ENCODE measurements around the gene CNOT2. TPM values are rescaled to one million over a fixed set of nuclear protein-coding genes. Genes with fewer than 3 reads are reported as not detected.

Gene CNOT2
- total RNA-seq, 1 experiment from 2014 or later, result 73.7 TPM

GRCh38 chr12:70254846-70255245 is 11.6 kb downstream of the CNOT2 start:
- Histone ChIP-seq H3K79me2 (ENCODE audit: low read length) (peaks cover 98% of the 10 kb centered on the region), H3K27ac (ENCODE audit: low read length) (no peak overlapping the region), H3K4me2 (ENCODE audit: low read length) (no peak overlapping the region), H3K27me3 (ENCODE audit: low read length) (no peaks in the 10 kb centered on the region), H3K36me3 (ENCODE audit: low read depth, low read length) (no peaks in the 10 kb centered on the region), H3K9me3 (ENCODE audit: low read length) (no peaks in the 10 kb centered on the region), H3K9ac (ENCODE audit: low read length) (no peak overlapping the region), H4K20me1 (ENCODE audit: low read length) (peaks cover 25% of the 10 kb centered on the region), H3K9me2 (replicated peaks; ENCODE audit: low read length) (no peaks in the 10 kb centered on the region), H2AFZ (ENCODE audit: low read length) (no peak overlapping the region), H3F3A (ENCODE audit: low read length, unreplicated experiment) (no peaks in the 10 kb centered on the region), H3K4me3 (ENCODE audit: low read length) (no peak overlapping the region), H3K4me1 (ENCODE audit: insufficient read depth, low read length) (peaks cover 1% of the 10 kb centered on the region; the same call in 1 of the 2 replicates)
- ChIA-PET CTCF (no interaction called here), POLR2A (ENCODE audit: unreplicated experiment) (no interaction called here)
- TF ChIP-seq EZH2 (IDR thresholded peaks at IDR 0.05; ENCODE audit: low read length, unreplicated experiment), result no peak
- TF ChIP-seq, protein P1, sequence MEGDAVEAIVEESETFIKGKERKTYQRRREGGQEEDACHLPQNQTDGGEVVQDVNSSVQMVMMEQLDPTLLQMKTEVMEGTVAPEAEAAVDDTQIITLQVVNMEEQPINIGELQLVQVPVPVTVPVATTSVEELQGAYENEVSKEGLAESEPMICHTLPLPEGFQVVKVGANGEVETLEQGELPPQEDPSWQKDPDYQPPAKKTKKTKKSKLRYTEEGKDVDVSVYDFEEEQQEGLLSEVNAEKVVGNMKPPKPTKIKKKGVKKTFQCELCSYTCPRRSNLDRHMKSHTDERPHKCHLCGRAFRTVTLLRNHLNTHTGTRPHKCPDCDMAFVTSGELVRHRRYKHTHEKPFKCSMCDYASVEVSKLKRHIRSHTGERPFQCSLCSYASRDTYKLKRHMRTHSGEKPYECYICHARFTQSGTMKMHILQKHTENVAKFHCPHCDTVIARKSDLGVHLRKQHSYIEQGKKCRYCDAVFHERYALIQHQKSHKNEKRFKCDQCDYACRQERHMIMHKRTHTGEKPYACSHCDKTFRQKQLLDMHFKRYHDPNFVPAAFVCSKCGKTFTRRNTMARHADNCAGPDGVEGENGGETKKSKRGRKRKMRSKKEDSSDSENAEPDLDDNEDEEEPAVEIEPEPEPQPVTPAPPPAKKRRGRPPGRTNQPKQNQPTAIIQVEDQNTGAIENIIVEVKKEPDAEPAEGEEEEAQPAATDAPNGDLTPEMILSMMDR (conservative IDR thresholded peaks at IDR 0.05; ENCODE audit: low read depth, low read length), result no peak
- TF ChIP-seq EZH2phosphoT487 (IDR thresholded peaks at IDR 0.05; ENCODE audit: borderline replicate concordance, low read length), result no peak
- DNase-seq (no peak), ATAC-seq (no peak)
- BruUV-seq (replicated peaks), result no TSS peak
- intact Hi-C loops (cut with micrococcal nuclease), result no loop called here

- Histone ChIP-seq H3K9me3 (ENCODE audit: low read length) (no peaks in the 10 kb centered on the region), H4K20me1 (ENCODE audit: low read length) (peaks cover 20% of the 10 kb centered on the region), H3K36me3 (ENCODE audit: low read depth, low read length) (no peaks in the 10 kb centered on the region), H3K9ac (ENCODE audit: low read length) (no peak overlapping the region), H2AFZ (ENCODE audit: low read length) (no peak overlapping the region), H3K27ac (ENCODE audit: low read length) (no peak overlapping the region), H3F3A (ENCODE audit: low read length, unreplicated experiment) (no peaks in the 10 kb centered on the region), H3K79me2 (ENCODE audit: low read length) (peaks cover 98% of the 10 kb centered on the region), H3K4me3 (ENCODE audit: low read length) (no peak overlapping the region), H3K9me2 (replicated peaks; ENCODE audit: low read length) (no peaks in the 10 kb centered on the region), H3K27me3 (ENCODE audit: low read length) (no peaks in the 10 kb centered on the region), H3K4me2 (ENCODE audit: low read length) (no peak overlapping the region), H3K4me1 (ENCODE audit: insufficient read depth, low read length) (no peaks in the 10 kb centered on the region)
- POLR2A ChIA-PET (ENCODE audit: unreplicated experiment), result interaction anchor here (0.6 kb wide), 1 partner anchor 20 kb away, joined by 4 read pairs; no protein-coding TSS in a partner anchor
- intact Hi-C loops (cut with micrococcal nuclease), result no loop called here
- DNase-seq (no peak), ATAC-seq (peak; percentile 60)
- TF ChIP-seq EZH2 (IDR thresholded peaks at IDR 0.05; ENCODE audit: low read length, unreplicated experiment), result no peak
- no TSS peak for BruUV-seq (replicated peaks)
- CTCF ChIA-PET, result no interaction called here
Observed at GRCh38 chr12:70255311-70255710, 12.1 kb downstream of the CNOT2 start.

DNA sequence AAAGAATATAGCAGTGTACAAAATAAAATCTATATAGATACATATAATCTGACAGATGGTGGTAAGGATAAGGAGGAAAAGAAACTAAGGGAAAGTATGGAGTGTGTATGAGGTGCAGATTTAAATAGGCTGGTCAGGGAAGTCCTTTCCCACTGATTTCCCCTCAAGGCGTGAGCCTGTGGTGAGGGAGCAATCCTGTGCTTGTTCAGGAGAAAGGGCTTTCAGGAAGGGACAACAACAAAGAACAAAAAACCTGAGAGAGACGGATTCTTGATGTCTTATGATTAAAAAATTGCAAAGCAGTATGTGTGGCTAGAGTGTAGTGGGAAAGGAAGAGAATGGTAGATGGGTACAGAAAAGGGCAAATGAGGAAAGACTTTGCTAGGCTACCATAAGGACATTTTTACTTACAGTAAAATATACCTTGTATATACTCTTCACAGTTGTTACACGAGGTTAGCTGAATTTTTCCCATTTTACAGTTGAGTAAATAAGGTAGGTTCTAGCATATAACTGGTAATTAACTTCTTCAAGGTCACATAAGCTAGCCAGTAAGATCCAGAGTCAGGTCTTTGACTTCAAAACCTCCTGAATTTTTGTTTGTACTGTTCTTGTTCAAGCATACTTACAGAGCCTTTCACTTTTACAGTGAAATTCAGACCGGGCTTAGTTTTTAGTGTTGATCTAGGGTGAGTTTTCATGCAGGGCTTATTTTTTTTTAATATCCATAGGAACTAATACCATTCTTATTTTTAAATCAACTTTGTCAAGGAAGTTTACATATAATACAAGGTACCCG is 15.6 kb downstream of the CNOT2 start:
- no TSS peak for BruUV-seq (replicated peaks)
- H3K4me1 ChIP-seq (ENCODE audit: insufficient read depth, low read length), result no peaks in the 10 kb centered on the region
- H3K79me2 ChIP-seq (ENCODE audit: low read length), result peaks cover 98% of the 10 kb centered on the region
- no peaks in the 10 kb centered on the region for H3K9me2 ChIP-seq (replicated peaks; ENCODE audit: low read length)
- H2AFZ ChIP-seq (ENCODE audit: low read length), result no peak overlapping the region
- intact Hi-C loops (cut with micrococcal nuclease), result no loop called here
- peaks cover 22% of the 10 kb centered on the region for H4K20me1 ChIP-seq (ENCODE audit: low read length)
- TF ChIP-seq EZH2phosphoT487 (IDR thresholded peaks at IDR 0.05; ENCODE audit: borderline replicate concordance, low read length) (no peak), EZH2 (IDR thresholded peaks at IDR 0.05; ENCODE audit: low read length, unreplicated experiment) (no peak)
- TF ChIP-seq, protein P1 (conservative IDR thresholded peaks at IDR 0.05; ENCODE audit: low read depth, low read length), result no peak
- no peaks in the 10 kb centered on the region for H3K9me3 ChIP-seq (ENCODE audit: low read length)
- no peak overlapping the region for H3K4me3 ChIP-seq (ENCODE audit: low read length)
- no peak overlapping the region for H3K4me2 ChIP-seq (ENCODE audit: low read length)
- no peak for DNase-seq
- ChIA-PET POLR2A (ENCODE audit: unreplicated experiment) (no interaction called here), CTCF (no interaction called here)
- H3F3A ChIP-seq (ENCODE audit: low read length, unreplicated experiment), result no peaks in the 10 kb centered on the region
- no peaks in the 10 kb centered on the region for H3K36me3 ChIP-seq (ENCODE audit: low read depth, low read length)
- no peak overlapping the region for H3K9ac ChIP-seq (ENCODE audit: low read length)
- no peak overlapping the region for H3K27ac ChIP-seq (ENCODE audit: low read length)
- ATAC-seq, result no peak
- H3K27me3 ChIP-seq (ENCODE audit: low read length), result no peaks in the 10 kb centered on the region
